GM19035 (cell line): ENCODE results near the gene PDZD7.
"Not testable (repeated sequence)": the region's sequence is repeated elsewhere in the genome, so short reads cannot be mapped to it uniquely, and the experiment has no call there.

Source experiments
- ATAC-seq: cut with Tn5 transposase; IDR thresholded peaks from one replicate; pipeline ENCODE4 v1.9.1; 2021; ENCODE audit not compliant: unreplicated experiment

Gene PDZD7

GRCh38 chr10:100985336-100985735, 45.6 kb downstream of the PDZD7 start:
- ATAC-seq, result no peak

GRCh38 chr10:100984672-100985177, 46.2 kb downstream of the PDZD7 start:
- ATAC-seq, result no peak

GRCh38 chr10:100983868-100984671, 46.9 kb downstream of the PDZD7 start:
- ATAC-seq, result no peak

GRCh38 chr10:100982916-100983830, 47.8 kb downstream of the PDZD7 start:
- no peak for ATAC-seq

GRCh38 chr10:100981178-100981772, 49.7 kb downstream of the PDZD7 start:
- ATAC-seq, result no peak

GRCh38 chr10:100980711-100981110, 50.2 kb downstream of the PDZD7 start:
- ATAC-seq, result no peak

GRCh38 chr10:100980311-100980710, 50.6 kb downstream of the PDZD7 start:
- ATAC-seq, result no peak

- ATAC-seq, result no peak
Measured at GRCh38 chr10:100979791-100980272, 51.1 kb downstream of the PDZD7 start.

GRCh38 chr10:100978901-100979195, 52.1 kb downstream of the PDZD7 start:
- ATAC-seq, result no peak

GRCh38 chr10:100978121-100978900, 52.6 kb downstream of the PDZD7 start:
- no peak for ATAC-seq

GRCh38 chr10:100977436-100977835, 53.5 kb downstream of the PDZD7 start:
- ATAC-seq, result no peak

GRCh38 chr10:100976906-100977305, 54.0 kb downstream of the PDZD7 start:
- no peak for ATAC-seq

- ATAC-seq, result not testable (repeated sequence)
Measured at GRCh38 chr10:100975397-100975796, 55.5 kb downstream of the PDZD7 start.

- no peak for ATAC-seq
Measured at GRCh38 chr10:100972904-100973535, 57.9 kb downstream of the PDZD7 start.

- ATAC-seq, result no peak
Measured at GRCh38 chr10:100972115-100972903, 58.6 kb downstream of the PDZD7 start.

- no peak for ATAC-seq
Measured at GRCh38 chr10:100970914-100971811, 59.8 kb downstream of the PDZD7 start.

- no peak for ATAC-seq
Measured at GRCh38 chr10:100970076-100970913, 60.6 kb downstream of the PDZD7 start.
